GM12878 (cell line): ENCODE results near the gene MARCHF11. TPM values are rescaled to one million over a fixed set of nuclear protein-coding genes. Genes with fewer than 3 reads are reported as not detected.

Source experiments
- ATAC-seq: fragments of 200-7000 bp; cut with Tn5 transposase; 3 replicates; pipeline ENCODE4 v1.9.1; 2020; ENCODE audit warnings: mild to moderate bottlenecking, moderate library complexity
- BruUV-seq: library from RNA; stranded (reverse); fragments of 400-500 nt; replicated peaks from 2 replicates; lab custom pipeline; 2021; lab: Mats Ljungman, UMichigan
- CTCF ChIA-PET: fragments of 300-600 bp; sonication (Branson Sonifier 250); formaldehyde crosslinking; extraction: SDS; loops from one replicate; lab custom pipeline; 2021; ENCODE audit warnings: inconsistent platforms; lab: Yijun Ruan, JAX
- POLR2A ChIA-PET: fragments of 350-600 bp; formaldehyde crosslinking; extraction: SDS; loops from one replicate; lab custom pipeline; 2021; ENCODE audit warnings: inconsistent platforms; lab: Charles Lee
- RAD21 ChIA-PET: fragments of 300-600 bp; sonication (Branson Sonifier 250); formaldehyde crosslinking; loops from one replicate; lab custom pipeline; 2023; ENCODE audit warnings: antibody characterized with exemption; ENCODE audit not compliant: unreplicated experiment; lab: Charles Lee
- SMC1A ChIA-PET: fragments of 300-600 bp; sonication (Branson Sonifier 250); formaldehyde crosslinking; loops from one replicate; lab custom pipeline; 2023; ENCODE audit not compliant: unreplicated experiment, uncharacterized antibody; lab: Charles Lee
- DNase-seq: peaks from one replicate; pipeline ENCODE4 v3.0.0-alpha.2; 2011; ENCODE audit warnings: low read depth, low spot score
- FAIRE-seq: peaks from 3 replicates; lab custom pipeline; 2011; peaks lifted over from hg19 to GRCh38; lab: Jason Lieb, UNC
- H2AFZ ChIP-seq: 2 replicates; pipeline ENCODE4 v1.6.0; 2011; ENCODE audit warnings: low read depth, low read length, control low read depth; ENCODE audit not compliant: control insufficient read depth
- H3K27ac ChIP-seq: 2 replicates; pipeline ENCODE4 v1.5.1; 2011; ENCODE audit warnings: control low read depth; ENCODE audit not compliant: control insufficient read depth, insufficient read depth
- H3K27me3 ChIP-seq, 2 experiments: replicated peaks in 1 of 2; 2 replicates each; pipeline versions ENCODE4 v1.6.0 to v1.6.1; 2011; ENCODE audit warnings: low read length in 1 of 2; ENCODE audit not compliant: control insufficient read depth in 2 of 2, insufficient read depth in 2 of 2
- H3K36me3 ChIP-seq, 2 experiments: 2 replicates each; pipeline ENCODE4 v1.5.1; 2011; ENCODE audit warnings: low read length in 1 of 2; ENCODE audit not compliant: control insufficient read depth in 2 of 2, insufficient read depth in 2 of 2
- H3K4me1 ChIP-seq: 2 replicates; pipeline ENCODE4 v1.6.1; 2011; ENCODE audit warnings: mild to moderate bottlenecking, low read length, moderate library complexity, mixed read lengths; ENCODE audit not compliant: control insufficient read depth, insufficient read depth
- H3K4me2 ChIP-seq: 2 replicates; pipeline ENCODE4 v1.6.0; 2011; ENCODE audit warnings: control low read depth; ENCODE audit not compliant: control insufficient read depth, insufficient read depth
- H3K4me3 ChIP-seq: fragments of 200-600 bp; sonication (generic); 2 replicates; pipeline ENCODE4 v1.5.1; 2016
- H3K79me2 ChIP-seq: 2 replicates; pipeline ENCODE4 v1.6.0; 2011; ENCODE audit warnings: low read length; ENCODE audit not compliant: control insufficient read depth, insufficient read depth
- H3K9ac ChIP-seq: 2 replicates; pipeline ENCODE4 v1.8.0; 2011; ENCODE audit warnings: low read length, control low read depth, mixed read lengths; ENCODE audit not compliant: control insufficient read depth, insufficient read depth
- H3K9me3 ChIP-seq: replicated peaks from 3 replicates; pipeline ENCODE4 v1.5.1; 2011; ENCODE audit warnings: mild to moderate bottlenecking, low read length; ENCODE audit not compliant: control insufficient read depth, insufficient read depth
- H4K20me1 ChIP-seq: 2 replicates; pipeline ENCODE4 v1.6.0; 2011; ENCODE audit not compliant: control insufficient read depth, insufficient read depth
- BCLAF1 ChIP-seq: fragments of 450-650 bp; IDR thresholded peaks from 2 replicates; pipeline ENCODE4 v1.6.1; 2017; ENCODE audit warnings: antibody characterized with exemption, mild to moderate bottlenecking, moderate library complexity
- FOXM1 ChIP-seq: IDR thresholded peaks from 2 replicates; pipeline ENCODE4 v1.6.1; 2012; ENCODE audit warnings: low read depth, mild to moderate bottlenecking, inconsistent platforms, low read length, moderate library complexity
- HCFC1 ChIP-seq: fragments of 150-350 bp; IDR thresholded peaks from 2 replicates; pipeline ENCODE4 v1.6.1; 2014; ENCODE audit warnings: low read length
- JUNB ChIP-seq: IDR thresholded peaks from 2 replicates; pipeline ENCODE4 v1.6.1; 2016; ENCODE audit warnings: antibody characterized with exemption, mild to moderate bottlenecking
- PAX8 ChIP-seq: fragments of 450-650 bp; IDR thresholded peaks from 2 replicates; pipeline ENCODE4 v1.6.1; 2017; ENCODE audit warnings: mild to moderate bottlenecking, moderate library complexity
- RAD21 ChIP-seq: IDR thresholded peaks from 2 replicates; pipeline ENCODE4 v1.6.1; 2011; ENCODE audit warnings: mild to moderate bottlenecking, low read depth, low read length, moderate library complexity; ENCODE audit not compliant: insufficient read depth
- SIX5 ChIP-seq: IDR thresholded peaks from 2 replicates; pipeline ENCODE4 v1.6.1; 2011; ENCODE audit warnings: mild to moderate bottlenecking, low read depth, low read length, moderate library complexity; ENCODE audit not compliant: severe bottlenecking
- ZNF207 ChIP-seq: fragments of 450-650 bp; IDR thresholded peaks from 2 replicates; pipeline ENCODE4 v1.6.1; 2014; ENCODE audit warnings: antibody characterized with exemption, mild to moderate bottlenecking, borderline replicate concordance
- WGBS: methylation state at CpG from one replicate; pipeline ENCODE4 v1.1.6; 2016; ENCODE audit warnings: low lambda C conversion rate; ENCODE audit not compliant: insufficient replicate concordance, insufficient coverage; ENCODE audit errors: missing lambda C conversion rate; 5-methylcytosine and 5-hydroxymethylcytosine counted together
- in situ Hi-C: fragments of 300-500 bp; cut with MboI; formaldehyde crosslinking; loops from 9 replicates; pipeline ENCODE4 v1.14.3; 2018; ENCODE audit warnings: mixed read lengths
- intact Hi-C: fragments of 100-400 bp; cut with micrococcal nuclease; formaldehyde crosslinking; loops from one replicate; pipeline ENCODE4 v1.14.2; 2022; ENCODE audit not compliant: unreplicated experiment
- polyA plus RNA-seq, 11 experiments: library from polyadenylated mRNA; depleted of rRNA in 4 of 11; unstranded in 6 of 11; stranded (reverse) in 5 of 11; fragments of >200 nt; fragmentation: Nextera tagmentation in 4 of 11; fragmentation: Illumina TruSeq in 1 of 11; extraction: Ambion mirVana in 4 of 11; extraction: Trizol in 1 of 11; gene quantifications; 1 replicate in 1 of 11; 2 replicates in 10 of 11; pipeline versions ENCODE4 v1.2.1 to v1.2.3, GENCODE V29; 2011 to 2016; ENCODE audit warnings: inconsistent platforms in 2 of 11, missing spikeins in 2 of 11, low read depth in 1 of 11
- total RNA-seq, 4 experiments: library from RNA; depleted of rRNA in 3 of 4; stranded (reverse); fragments of >200 nt in 3 of 4; fragmentation: Illumina TruSeq in 1 of 4; extraction: Trizol in 1 of 4; gene quantifications; 2 replicates each; pipeline versions ENCODE4 v1.2.1 to v1.2.3, GENCODE V29; 2013 to 2021
- TF ChIP-seq, protein P1 (sequence below): fragments of 450-650 bp; conservative IDR thresholded peaks from 2 replicates; pipeline ENCODE4 v1.6.1; 2017; ENCODE audit warnings: mild to moderate bottlenecking, moderate library complexity
- TF ChIP-seq, protein P2 (sequence below): fragments of 450-650 bp; IDR thresholded peaks from 2 replicates; pipeline ENCODE4 v1.6.1; 2016; ENCODE audit warnings: mild to moderate bottlenecking, moderate library complexity, borderline replicate concordance
- TF ChIP-seq, protein P3 (sequence below): fragments of 450-650 bp; formaldehyde crosslinking; IDR thresholded peaks from 2 replicates; pipeline ENCODE4 v1.4.0; 2022; ENCODE audit warnings: mild to moderate bottlenecking, moderate library complexity

The MARCHF11 gene
- total and polyA plus RNA-seq, 10 of the 15 experiments (the other 5 are each of a cell fraction or from before 2014, with no cell fraction given): 0.26 TPM; not detected in 9

DNA sequence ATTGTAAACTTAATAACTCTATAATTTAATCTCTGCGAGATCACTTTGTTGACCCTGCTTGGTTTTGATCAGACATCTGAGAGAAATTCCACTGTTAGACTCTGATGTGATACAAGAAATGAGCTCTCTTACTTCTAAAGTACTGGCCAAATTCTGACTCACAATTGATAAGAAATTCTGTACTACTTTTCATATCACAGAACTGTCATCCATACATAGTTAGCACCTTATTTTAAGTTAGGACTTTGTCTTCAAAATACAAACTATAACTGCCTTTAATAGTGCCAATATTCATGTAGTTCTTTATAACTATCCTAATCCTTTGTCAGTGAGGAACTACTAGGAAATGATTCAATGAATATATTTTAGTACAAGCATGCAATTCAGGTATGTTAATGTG, 23.4 kb downstream of the MARCHF11 start:
- Histone ChIP-seq H3K79me2 (no peaks in the 10 kb centered on the region), H3K4me2 (no peak overlapping the region), H3K9ac (no peak overlapping the region), H3K27ac (no peak overlapping the region), H4K20me1 (no peaks in the 10 kb centered on the region), H3K9me3 (no peaks in the 10 kb centered on the region), H3K4me1 (no peaks in the 10 kb centered on the region), H3K36me3 (no peaks in the 10 kb centered on the region), H3K4me3 (no peak overlapping the region), H3K27me3 (no peaks in the 10 kb centered on the region), H2AFZ (no peak overlapping the region)
- ChIA-PET RAD21 (no interaction called here), SMC1A (interaction anchor here (0.9 kb wide), 1 partner anchor 303 kb away, joined by 3 read pairs; no protein-coding TSS in a partner anchor), POLR2A (no interaction called here), CTCF (interaction anchor here (2.4 kb wide), 1 partner anchor 300 kb away, joined by 11 read pairs; no protein-coding TSS in a partner anchor)
- BruUV-seq: no TSS peak
- 71% methylated on average over 1 of the region's 1 CpG for WGBS
- ATAC-seq: no peak
- FAIRE-seq: no peak
- in situ Hi-C loops (loop anchor here (10.0 kb wide), 1 partner anchor 399 kb away; no protein-coding TSS in a partner anchor), intact Hi-C loops (no loop called here)
- no peak for DNase-seq
- TF ChIP-seq PAX8 (no peak), FOXM1 (no peak), HCFC1 (no peak), BCLAF1 (no peak), SIX5 (no peak), JUNB (no peak), RAD21 (no peak), ZNF207 (no peak)
- TF ChIP-seq, protein P1, sequence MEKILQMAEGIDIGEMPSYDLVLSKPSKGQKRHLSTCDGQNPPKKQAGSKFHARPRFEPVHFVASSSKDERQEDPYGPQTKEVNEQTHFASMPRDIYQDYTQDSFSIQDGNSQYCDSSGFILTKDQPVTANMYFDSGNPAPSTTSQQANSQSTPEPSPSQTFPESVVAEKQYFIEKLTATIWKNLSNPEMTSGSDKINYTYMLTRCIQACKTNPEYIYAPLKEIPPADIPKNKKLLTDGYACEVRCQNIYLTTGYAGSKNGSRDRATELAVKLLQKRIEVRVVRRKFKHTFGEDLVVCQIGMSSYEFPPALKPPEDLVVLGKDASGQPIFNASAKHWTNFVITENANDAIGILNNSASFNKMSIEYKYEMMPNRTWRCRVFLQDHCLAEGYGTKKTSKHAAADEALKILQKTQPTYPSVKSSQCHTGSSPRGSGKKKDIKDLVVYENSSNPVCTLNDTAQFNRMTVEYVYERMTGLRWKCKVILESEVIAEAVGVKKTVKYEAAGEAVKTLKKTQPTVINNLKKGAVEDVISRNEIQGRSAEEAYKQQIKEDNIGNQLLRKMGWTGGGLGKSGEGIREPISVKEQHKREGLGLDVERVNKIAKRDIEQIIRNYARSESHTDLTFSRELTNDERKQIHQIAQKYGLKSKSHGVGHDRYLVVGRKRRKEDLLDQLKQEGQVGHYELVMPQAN: no peak
- TF ChIP-seq, protein P2, sequence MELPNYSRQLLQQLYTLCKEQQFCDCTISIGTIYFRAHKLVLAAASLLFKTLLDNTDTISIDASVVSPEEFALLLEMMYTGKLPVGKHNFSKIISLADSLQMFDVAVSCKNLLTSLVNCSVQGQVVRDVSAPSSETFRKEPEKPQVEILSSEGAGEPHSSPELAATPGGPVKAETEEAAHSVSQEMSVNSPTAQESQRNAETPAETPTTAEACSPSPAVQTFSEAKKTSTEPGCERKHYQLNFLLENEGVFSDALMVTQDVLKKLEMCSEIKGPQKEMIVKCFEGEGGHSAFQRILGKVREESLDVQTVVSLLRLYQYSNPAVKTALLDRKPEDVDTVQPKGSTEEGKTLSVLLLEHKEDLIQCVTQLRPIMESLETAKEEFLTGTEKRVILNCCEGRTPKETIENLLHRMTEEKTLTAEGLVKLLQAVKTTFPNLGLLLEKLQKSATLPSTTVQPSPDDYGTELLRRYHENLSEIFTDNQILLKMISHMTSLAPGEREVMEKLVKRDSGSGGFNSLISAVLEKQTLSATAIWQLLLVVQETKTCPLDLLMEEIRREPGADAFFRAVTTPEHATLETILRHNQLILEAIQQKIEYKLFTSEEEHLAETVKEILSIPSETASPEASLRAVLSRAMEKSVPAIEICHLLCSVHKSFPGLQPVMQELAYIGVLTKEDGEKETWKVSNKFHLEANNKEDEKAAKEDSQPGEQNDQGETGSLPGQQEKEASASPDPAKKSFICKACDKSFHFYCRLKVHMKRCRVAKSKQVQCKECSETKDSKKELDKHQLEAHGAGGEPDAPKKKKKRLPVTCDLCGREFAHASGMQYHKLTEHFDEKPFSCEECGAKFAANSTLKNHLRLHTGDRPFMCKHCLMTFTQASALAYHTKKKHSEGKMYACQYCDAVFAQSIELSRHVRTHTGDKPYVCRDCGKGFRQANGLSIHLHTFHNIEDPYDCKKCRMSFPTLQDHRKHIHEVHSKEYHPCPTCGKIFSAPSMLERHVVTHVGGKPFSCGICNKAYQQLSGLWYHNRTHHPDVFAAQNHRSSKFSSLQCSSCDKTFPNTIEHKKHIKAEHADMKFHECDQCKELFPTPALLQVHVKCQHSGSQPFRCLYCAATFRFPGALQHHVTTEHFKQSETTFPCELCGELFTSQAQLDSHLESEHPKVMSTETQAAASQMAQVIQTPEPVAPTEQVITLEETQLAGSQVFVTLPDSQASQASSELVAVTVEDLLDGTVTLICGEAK: no peak
- TF ChIP-seq, protein P3, sequence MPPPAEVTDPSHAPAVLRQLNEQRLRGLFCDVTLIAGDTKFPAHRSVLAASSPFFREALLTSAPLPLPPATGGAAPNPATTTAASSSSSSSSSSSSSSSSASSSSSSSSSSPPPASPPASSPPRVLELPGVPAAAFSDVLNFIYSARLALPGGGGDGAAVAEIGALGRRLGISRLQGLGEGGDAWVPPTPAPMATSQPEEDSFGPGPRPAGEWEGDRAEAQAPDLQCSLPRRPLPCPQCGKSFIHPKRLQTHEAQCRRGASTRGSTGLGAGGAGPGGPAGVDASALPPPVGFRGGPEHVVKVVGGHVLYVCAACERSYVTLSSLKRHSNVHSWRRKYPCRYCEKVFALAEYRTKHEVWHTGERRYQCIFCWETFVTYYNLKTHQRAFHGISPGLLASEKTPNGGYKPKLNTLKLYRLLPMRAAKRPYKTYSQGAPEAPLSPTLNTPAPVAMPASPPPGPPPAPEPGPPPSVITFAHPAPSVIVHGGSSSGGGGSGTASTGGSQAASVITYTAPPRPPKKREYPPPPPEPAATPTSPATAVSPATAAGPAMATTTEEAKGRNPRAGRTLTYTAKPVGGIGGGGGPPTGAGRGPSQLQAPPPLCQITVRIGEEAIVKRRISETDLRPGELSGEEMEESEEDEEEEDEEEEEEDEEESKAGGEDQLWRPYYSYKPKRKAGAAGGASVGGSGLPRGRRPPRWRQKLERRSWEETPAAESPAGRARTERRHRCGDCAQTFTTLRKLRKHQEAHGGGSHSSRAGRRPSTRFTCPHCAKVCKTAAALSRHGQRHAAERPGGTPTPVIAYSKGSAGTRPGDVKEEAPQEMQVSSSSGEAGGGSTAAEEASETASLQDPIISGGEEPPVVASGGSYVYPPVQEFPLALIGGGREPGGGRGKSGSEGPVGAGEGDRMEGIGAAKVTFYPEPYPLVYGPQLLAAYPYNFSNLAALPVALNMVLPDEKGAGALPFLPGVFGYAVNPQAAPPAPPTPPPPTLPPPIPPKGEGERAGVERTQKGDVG (CRISPR knock-in tag): no peak
